IMR-90 (cell line): Measurements from ENCODE around the gene DHFR. TPM values are rescaled to one million over a fixed set of nuclear protein-coding genes. Genes with fewer than 3 reads are reported as not detected.

Experiments
- ATAC-seq: fragments of 200-7000 bp; cut with Tn5 transposase; 2 replicates; pipeline ENCODE4 v1.9.1; 2020; ENCODE audit warnings: low read depth, mild to moderate bottlenecking, moderate library complexity
- BruUV-seq: library from RNA; stranded (reverse); fragments of 400-500 nt; replicated peaks from 2 replicates; lab custom pipeline; 2021; lab: Mats Ljungman, UMichigan
- CTCF ChIA-PET: fragments of 300-600 bp; formaldehyde crosslinking; extraction: SDS; loops from one replicate; lab custom pipeline; 2021; ENCODE audit warnings: antibody characterized with exemption; lab: Yijun Ruan, JAX
- POLR2A ChIA-PET: fragments of 300-600 bp; sonication (Branson Sonifier 250); formaldehyde crosslinking; loops from one replicate; lab custom pipeline; 2022; ENCODE audit warnings: antibody characterized with exemption; ENCODE audit not compliant: unreplicated experiment; lab: Charles Lee
- DNase-seq: peaks from one replicate; pipeline ENCODE4 v3.0.0; 2013
- H2AFZ ChIP-seq: replicated peaks from 2 replicates; pipeline ENCODE3; 2013; ENCODE audit warnings: low read length, mild to moderate bottlenecking; ENCODE audit not compliant: poor library complexity
- H2AK5ac ChIP-seq: 2 replicates; pipeline ENCODE4 v1.6.1; 2013; ENCODE audit warnings: low read depth, low read length, inconsistent platforms
- H2AK9ac ChIP-seq: replicated peaks from 2 replicates; pipeline ENCODE3; 2013; ENCODE audit warnings: mild to moderate bottlenecking, low read depth, low read length, moderate library complexity; ENCODE audit not compliant: poor library complexity
- H2BK120ac ChIP-seq: 2 replicates; pipeline ENCODE4 v1.6.1; 2013; ENCODE audit warnings: low read depth, low read length, inconsistent platforms
- H2BK15ac ChIP-seq: 3 replicates; pipeline ENCODE4 v1.6.1; 2013; ENCODE audit warnings: low read depth, low read length, inconsistent platforms
- H2BK20ac ChIP-seq: 2 replicates; pipeline ENCODE4 v1.6.1; 2013; ENCODE audit warnings: low read depth, mild to moderate bottlenecking, inconsistent platforms, low read length, moderate library complexity
- H2BK5ac ChIP-seq: 2 replicates; pipeline ENCODE4 v1.6.1; 2013; ENCODE audit warnings: mild to moderate bottlenecking, low read depth, low read length, inconsistent platforms; ENCODE audit not compliant: poor library complexity, severe bottlenecking
- H3K14ac ChIP-seq: replicated peaks from 2 replicates; pipeline ENCODE4 v1.6.1; 2013; ENCODE audit warnings: low read depth, low read length, inconsistent platforms
- H3K18ac ChIP-seq: 2 replicates; pipeline ENCODE4 v1.6.1; 2013; ENCODE audit warnings: low read depth, low read length, control low read depth
- H3K23ac ChIP-seq: 2 replicates; pipeline ENCODE4 v1.6.1; 2013; ENCODE audit warnings: low read depth, low read length, inconsistent platforms
- H3K27ac ChIP-seq: 2 replicates; pipeline ENCODE4 v1.5.1; 2013; ENCODE audit warnings: mild to moderate bottlenecking, control low read depth, low read length; ENCODE audit not compliant: insufficient read depth
- H3K27me3 ChIP-seq: 2 replicates; pipeline ENCODE4 v1.6.1; 2013; ENCODE audit warnings: low read length; ENCODE audit not compliant: control insufficient read depth, insufficient read depth
- H3K36me3 ChIP-seq: 2 replicates; pipeline ENCODE4 v1.6.1; 2013; ENCODE audit warnings: low read length, mixed read lengths; ENCODE audit not compliant: control insufficient read depth, insufficient read depth
- H3K4ac ChIP-seq: 2 replicates; pipeline ENCODE4 v1.6.1; 2013; ENCODE audit warnings: low read depth, low read length, inconsistent platforms
- H3K4me1 ChIP-seq: 2 replicates; pipeline ENCODE4 v1.6.1; 2013; ENCODE audit warnings: low read length, mixed read lengths; ENCODE audit not compliant: control insufficient read depth, insufficient read depth
- H3K4me2 ChIP-seq: 2 replicates; pipeline ENCODE4 v1.6.1; 2013; ENCODE audit warnings: low read depth, mild to moderate bottlenecking, control low read depth, low read length, moderate library complexity
- H3K4me3 ChIP-seq: 2 replicates; pipeline ENCODE4 v1.5.1; 2013; ENCODE audit warnings: low read depth, mild to moderate bottlenecking, control low read depth, low read length, moderate library complexity; ENCODE audit not compliant: insufficient read depth
- H3K56ac ChIP-seq: 2 replicates; pipeline ENCODE4 v1.6.1; 2013; ENCODE audit warnings: low read length, inconsistent platforms; ENCODE audit not compliant: insufficient read depth; ENCODE audit errors: extremely low read depth
- H3K79me1 ChIP-seq, 2 experiments: 2 replicates each; pipeline ENCODE4 v1.6.1; 2013; ENCODE audit warnings: low read length in 2 of 2, inconsistent platforms in 1 of 2, low read depth in 1 of 2
- H3K9ac ChIP-seq: 2 replicates; pipeline ENCODE4 v1.6.1; 2013; ENCODE audit warnings: low read depth, low read length, control low read depth
- H3K9me1 ChIP-seq: 2 replicates; pipeline ENCODE4 v1.6.1; 2013; ENCODE audit warnings: low read length, inconsistent platforms; ENCODE audit not compliant: insufficient read depth
- H3K9me3 ChIP-seq: 2 replicates; pipeline ENCODE4 v1.6.1; 2013; ENCODE audit warnings: low read length; ENCODE audit not compliant: control insufficient read depth, insufficient read depth
- H4K20me1 ChIP-seq: 2 replicates; pipeline ENCODE4 v1.6.1; 2013; ENCODE audit warnings: low read length, inconsistent platforms; ENCODE audit not compliant: insufficient read depth
- H4K5ac ChIP-seq: 2 replicates; pipeline ENCODE4 v1.6.1; 2013; ENCODE audit warnings: mild to moderate bottlenecking, low read depth, low read length, control low read depth
- H4K8ac ChIP-seq, 2 experiments: 2 replicates each; pipeline ENCODE4 v1.6.1; 2013; ENCODE audit warnings: low read depth in 2 of 2, low read length in 2 of 2, control low read depth in 1 of 2, inconsistent platforms in 1 of 2
- H4K91ac ChIP-seq: 2 replicates; pipeline ENCODE4 v1.6.1; 2013; ENCODE audit warnings: low read depth, low read length, inconsistent platforms; ENCODE audit not compliant: insufficient read depth
- BHLHE40 ChIP-seq: fragments of 150-350 bp; IDR thresholded peaks from 2 replicates; pipeline ENCODE4 v1.6.1; 2016; ENCODE audit warnings: mild to moderate bottlenecking, low read depth, low read length
- CEBPB ChIP-seq: IDR thresholded peaks from 2 replicates; pipeline ENCODE4 v1.6.1; 2012; ENCODE audit warnings: low read depth, low read length, improper control_type of control experiment
- CTCF ChIP-seq: conservative IDR thresholded peaks from 2 replicates; pipeline ENCODE4 v1.5.1; 2012; ENCODE audit warnings: mild to moderate bottlenecking, low read depth, low read length, improper control_type of control experiment
- ELK1 ChIP-seq: fragments of 150-350 bp; IDR thresholded peaks from 2 replicates; pipeline ENCODE4 v1.6.1; 2016; ENCODE audit warnings: low read depth, mild to moderate bottlenecking, low read length, moderate library complexity, borderline replicate concordance
- NFE2L2 ChIP-seq: fragments of 150-350 bp; IDR thresholded peaks from 2 replicates; pipeline ENCODE4 v1.6.1; 2016; ENCODE audit warnings: low read depth, mild to moderate bottlenecking, low read length
- RFX5 ChIP-seq: IDR thresholded peaks from 2 replicates; pipeline ENCODE4 v1.8.0; 2012; ENCODE audit warnings: low read depth, mild to moderate bottlenecking, low read length, moderate library complexity
- SMC3 ChIP-seq: fragments of 150-350 bp; IDR thresholded peaks from 2 replicates; pipeline ENCODE4 v1.6.1; 2016; ENCODE audit warnings: low read depth, mild to moderate bottlenecking, antibody characterized with exemption, low read length, moderate library complexity
- dilution Hi-C: fragments of 300-500 bp; cut with HindIII; formaldehyde crosslinking; loops from one replicate; pipeline ENCODE4 v1.14.3; 2018; ENCODE audit warnings: low sequenced_read_pairs; ENCODE audit not compliant: unreplicated experiment
- in situ Hi-C: fragments of 300-500 bp; cut with MboI; formaldehyde crosslinking; loops from 3 replicates; pipeline ENCODE4 v1.14.3; 2019; ENCODE audit warnings: low sequenced_read_pairs, inconsistent platforms, mixed read lengths
- intact Hi-C: fragments of 100-400 bp; cut with micrococcal nuclease; formaldehyde crosslinking; loops from 2 replicates; pipeline ENCODE4 v1.10.0; 2022
- polyA plus RNA-seq, 3 experiments: library from polyadenylated mRNA; depleted of rRNA; stranded (reverse); fragments of >200 nt; gene quantifications; 2 replicates each; pipeline ENCODE4 v1.2.3, GENCODE V29; 2012; ENCODE audit warnings: low replicate concordance in 1 of 3
- total RNA-seq: library from RNA; depleted of rRNA; stranded (reverse); fragments of >200 nt; gene quantifications from 2 replicates; pipeline ENCODE4 v1.2.3, GENCODE V29; 2012

The DHFR gene
- total and polyA plus RNA-seq, 2 of the 4 experiments (the other 2 are of a cell fraction) = 20.6 to 29.4 TPM

GRCh38 chr5:80607343-80607742 lies 47.4 kb downstream of the DHFR start:
- no peak overlapping the region for H3K27ac ChIP-seq
- no peak overlapping the region for H3K9ac ChIP-seq
- in situ Hi-C loops = no loop called here
- no peaks in the 10 kb centered on the region for H3K9me3 ChIP-seq
- no peak overlapping the region for H2BK20ac ChIP-seq
- no peak overlapping the region for H2AK5ac ChIP-seq
- no peak overlapping the region for H2AFZ ChIP-seq
- no peak overlapping the region for H2BK5ac ChIP-seq
- no peak overlapping the region for H2BK120ac ChIP-seq
- no peak overlapping the region for H4K91ac ChIP-seq
- no peak overlapping the region for H2AK9ac ChIP-seq
- no peak overlapping the region for H3K23ac ChIP-seq
- ATAC-seq = no peak
- intact Hi-C loops = no loop called here
- H3K14ac ChIP-seq = no peak overlapping the region
- POLR2A ChIA-PET = no interaction called here
- no peak for DNase-seq
- no peaks in the 10 kb centered on the region for H3K79me1 ChIP-seq
- dilution Hi-C loops = no loop called here
- no peaks in the 10 kb centered on the region for H3K36me3 ChIP-seq
- CTCF ChIA-PET = no interaction called here
- H3K56ac ChIP-seq = no peak overlapping the region
- H3K4me3 ChIP-seq = no peak overlapping the region
- H4K5ac ChIP-seq = no peak overlapping the region
- no peaks in the 10 kb centered on the region for H4K20me1 ChIP-seq
- no peaks in the 10 kb centered on the region for H3K9me1 ChIP-seq
- TF ChIP-seq SMC3 (no peak), RFX5 (no peak), ELK1 (no peak), BHLHE40 (no peak), CEBPB (no peak), NFE2L2 (no peak), CTCF (no peak)
- H2BK15ac ChIP-seq = no peak overlapping the region
- no peak overlapping the region for H4K8ac ChIP-seq
- no peaks in the 10 kb centered on the region for H3K27me3 ChIP-seq
- no peak overlapping the region for H3K4me2 ChIP-seq
- no TSS peak for BruUV-seq
- no peak overlapping the region for H3K18ac ChIP-seq
- H3K4me1 ChIP-seq = no peaks in the 10 kb centered on the region
- H3K4ac ChIP-seq = no peak overlapping the region
